Measurements from ENCODE around the gene BSDC1. TPM values are rescaled to one million over a fixed set of nuclear protein-coding genes. Genes with fewer than 3 reads are reported as not detected.
"Not testable (repeated sequence)": the region's sequence is repeated elsewhere in the genome, so short reads cannot be mapped to it uniquely, and the experiment has no call there.

BSDC1 gene, protein sequence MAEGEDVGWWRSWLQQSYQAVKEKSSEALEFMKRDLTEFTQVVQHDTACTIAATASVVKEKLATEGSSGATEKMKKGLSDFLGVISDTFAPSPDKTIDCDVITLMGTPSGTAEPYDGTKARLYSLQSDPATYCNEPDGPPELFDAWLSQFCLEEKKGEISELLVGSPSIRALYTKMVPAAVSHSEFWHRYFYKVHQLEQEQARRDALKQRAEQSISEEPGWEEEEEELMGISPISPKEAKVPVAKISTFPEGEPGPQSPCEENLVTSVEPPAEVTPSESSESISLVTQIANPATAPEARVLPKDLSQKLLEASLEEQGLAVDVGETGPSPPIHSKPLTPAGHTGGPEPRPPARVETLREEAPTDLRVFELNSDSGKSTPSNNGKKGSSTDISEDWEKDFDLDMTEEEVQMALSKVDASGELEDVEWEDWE
- 42.0 TPM for polyA plus RNA-seq (2013)

DNA sequence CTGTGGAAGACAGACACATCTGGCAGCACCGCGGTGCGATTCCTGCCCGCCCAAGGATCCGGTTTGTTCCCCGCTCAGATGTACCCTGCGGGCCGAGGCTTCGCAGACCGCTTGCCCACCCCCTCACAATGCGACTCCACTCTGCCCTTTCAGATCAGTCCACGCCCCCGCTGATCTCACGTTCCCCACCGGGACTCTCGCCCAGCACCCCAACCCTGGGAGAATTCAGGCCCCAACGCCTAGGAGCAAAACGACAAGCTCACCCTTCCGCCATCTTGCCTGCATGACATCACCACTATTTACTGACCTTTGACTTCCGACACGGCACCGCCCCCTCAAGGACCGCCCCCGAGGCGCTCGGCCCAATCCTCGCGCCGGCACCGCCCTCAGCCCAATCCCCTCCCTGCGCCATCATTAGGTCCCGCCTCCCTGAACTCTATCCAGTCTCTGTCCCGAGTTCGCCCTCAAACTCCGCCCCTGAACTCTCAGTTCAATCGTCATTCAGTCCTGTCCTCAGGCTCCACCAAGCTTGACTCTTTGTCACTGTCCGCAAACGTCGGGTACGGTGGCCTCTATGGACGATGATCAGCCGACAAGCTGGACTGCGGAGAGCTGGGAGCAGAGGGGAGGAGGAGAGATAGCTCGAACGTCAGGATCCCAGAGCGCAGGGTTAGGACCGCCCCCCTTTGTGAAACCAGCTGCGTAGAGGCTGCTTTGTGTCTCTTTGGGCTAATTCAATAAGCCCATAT, at the start of gene BSDC1:
Gene BSDC1 (minus strand): TSS at position 301 of the 749 bp plus-strand sequence. CDS start 27 bp downstream, at position 274.
- Histone ChIP-seq H3K36me3 (ENCODE audit: control insufficient read depth in 4 of 4, insufficient read depth in 4 of 4, low read length in 3 of 4) (peaks cover 2 to 21% (median 15%) of the 10 kb centered on the region in 4 experiments), H3K27ac (ENCODE audit: insufficient read depth in 1 of 2, low read depth in 1 of 2, low read length in 2 of 2, poor library complexity in 1 of 2, severe bottlenecking in 2 of 2) (peak within 1 kb of the TSS; percentile 91 to 98), H3K27me3 (replicated peaks in 2 of 5; ENCODE audit: control insufficient read depth in 4 of 5, insufficient read depth in 5 of 5, low read length in 4 of 5) (no peaks in the 10 kb centered on the region), H3K4me3 (ENCODE audit: control insufficient read depth in 1 of 7, extremely low read depth in 1 of 7, insufficient read depth in 4 of 7, low read depth in 2 of 7, low read length in 6 of 7) (peak within 1 kb of the TSS; percentile 57 to 91 (median 84)), H3K4me1 (ENCODE audit: control extremely low read depth in 1 of 4, control insufficient read depth in 4 of 4, insufficient read depth in 4 of 4, low read length in 3 of 4) (peaks cover 14 to 29% (median 26%) of the 10 kb centered on the region in 4 experiments), H3K9me3 (ENCODE audit: control extremely low read depth in 1 of 5, control insufficient read depth in 4 of 5, insufficient read depth in 2 of 5, low read depth in 1 of 5, low read length in 4 of 5) (no peaks in the 10 kb centered on the region)
- 0% methylated on average over 45 of the region's 48 CpGs for WGBS (ENCODE audit: insufficient coverage)
- ChIA-PET CTCF (interaction anchor here (1.0 to 1.9 kb wide), 5 partner anchors 9 to 22 kb away, joined by 3 to 9 read pairs (median 4); no protein-coding TSS in a partner anchor), POLR2A (interaction anchor here (0.5 to 1.8 kb wide), 9 partner anchors 17 to 719 kb away, joined by 3 to 8 read pairs (median 3); partner anchors contain the start of gene MARCKSL1)
- DNase-seq, result peak; percentile 98 to 99 (median 99)

DNA sequence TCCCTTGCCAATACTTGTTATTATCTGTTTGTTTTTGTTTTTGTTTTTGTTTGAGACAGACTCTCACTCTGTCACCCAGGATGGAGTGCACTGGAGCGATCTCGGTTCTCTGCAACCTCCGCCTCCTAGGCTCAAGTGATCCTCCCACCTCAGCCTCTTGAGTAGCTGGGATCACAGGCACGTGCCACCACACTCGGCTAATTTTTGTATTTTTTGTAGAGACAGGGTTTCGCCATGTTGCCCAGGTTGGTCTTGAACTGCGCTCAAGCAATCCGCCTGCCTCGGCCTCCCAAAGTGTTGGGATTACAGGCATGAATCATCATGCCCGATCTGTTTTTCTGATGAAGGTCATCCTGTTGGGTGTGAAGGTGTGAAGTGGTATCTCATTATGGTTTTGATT, 47.2 kb upstream of the BSDC1 start:
- WGBS (ENCODE audit: insufficient coverage), result 100% methylated on average over 5 of the region's 10 CpGs
- POLR2A ChIA-PET; DNase-seq; H3K36me3 ChIP-seq (ENCODE audit: control insufficient read depth in 4 of 4, insufficient read depth in 4 of 4, low read length in 3 of 4); H3K27ac ChIP-seq (ENCODE audit: insufficient read depth in 1 of 2, low read depth in 1 of 2, low read length in 2 of 2, poor library complexity in 1 of 2, severe bottlenecking in 2 of 2); H3K4me1 ChIP-seq (ENCODE audit: control extremely low read depth in 1 of 4, control insufficient read depth in 4 of 4, insufficient read depth in 4 of 4, low read length in 3 of 4); H3K27me3 ChIP-seq (replicated peaks in 2 of 5; ENCODE audit: control insufficient read depth in 4 of 5, insufficient read depth in 5 of 5, low read length in 4 of 5); H3K4me3 ChIP-seq (ENCODE audit: control insufficient read depth in 1 of 7, extremely low read depth in 1 of 7, insufficient read depth in 4 of 7, low read depth in 2 of 7, low read length in 6 of 7); H3K9me3 ChIP-seq (ENCODE audit: control extremely low read depth in 1 of 5, control insufficient read depth in 4 of 5, insufficient read depth in 2 of 5, low read depth in 1 of 5, low read length in 4 of 5): not testable (repeated sequence)
- CTCF ChIA-PET, result interaction anchor here (1.7 kb wide), 1 partner anchor 40 kb away, joined by 5 read pairs; no protein-coding TSS in a partner anchor

DNA sequence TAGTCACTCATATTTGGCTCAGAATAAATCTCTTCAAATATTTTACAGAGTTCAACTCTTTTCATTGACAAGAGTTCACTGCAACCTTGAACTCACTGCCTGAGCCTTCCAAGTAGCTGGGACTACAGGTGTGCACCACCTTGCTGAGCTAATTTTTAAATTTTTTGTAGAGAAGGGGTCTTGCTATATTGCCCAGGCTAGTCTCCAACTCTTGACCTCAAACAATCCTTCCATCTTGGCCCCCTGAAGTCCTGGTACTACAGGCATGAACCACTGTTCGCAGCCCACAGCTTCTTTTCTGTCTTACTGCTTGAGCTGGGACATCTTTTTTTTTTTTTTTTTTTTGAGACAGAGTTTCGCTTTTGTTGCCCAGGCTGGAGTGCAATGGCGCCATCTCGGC, 44.5 kb upstream of the BSDC1 start:
- H3K36me3 ChIP-seq (ENCODE audit: control insufficient read depth in 4 of 4, insufficient read depth in 4 of 4, low read length in 3 of 4); H3K4me3 ChIP-seq (ENCODE audit: control insufficient read depth in 1 of 7, extremely low read depth in 1 of 7, insufficient read depth in 4 of 7, low read depth in 2 of 7, low read length in 6 of 7); H3K27me3 ChIP-seq (replicated peaks in 2 of 5; ENCODE audit: control insufficient read depth in 4 of 5, insufficient read depth in 5 of 5, low read length in 4 of 5); H3K4me1 ChIP-seq (ENCODE audit: control extremely low read depth in 1 of 4, control insufficient read depth in 4 of 4, insufficient read depth in 4 of 4, low read length in 3 of 4); H3K9me3 ChIP-seq (ENCODE audit: control extremely low read depth in 1 of 5, control insufficient read depth in 4 of 5, insufficient read depth in 2 of 5, low read depth in 1 of 5, low read length in 4 of 5); POLR2A ChIA-PET; DNase-seq; H3K27ac ChIP-seq (ENCODE audit: insufficient read depth in 1 of 2, low read depth in 1 of 2, low read length in 2 of 2, poor library complexity in 1 of 2, severe bottlenecking in 2 of 2): not testable (repeated sequence)
- CTCF ChIA-PET, result interaction anchor here (0.8 to 1.0 kb wide), 2 partner anchors 11 to 38 kb away, joined by 3 read pairs; no protein-coding TSS in a partner anchor
- 100% methylated on average over 1 of the region's 4 CpGs for WGBS (ENCODE audit: insufficient coverage)

DNA sequence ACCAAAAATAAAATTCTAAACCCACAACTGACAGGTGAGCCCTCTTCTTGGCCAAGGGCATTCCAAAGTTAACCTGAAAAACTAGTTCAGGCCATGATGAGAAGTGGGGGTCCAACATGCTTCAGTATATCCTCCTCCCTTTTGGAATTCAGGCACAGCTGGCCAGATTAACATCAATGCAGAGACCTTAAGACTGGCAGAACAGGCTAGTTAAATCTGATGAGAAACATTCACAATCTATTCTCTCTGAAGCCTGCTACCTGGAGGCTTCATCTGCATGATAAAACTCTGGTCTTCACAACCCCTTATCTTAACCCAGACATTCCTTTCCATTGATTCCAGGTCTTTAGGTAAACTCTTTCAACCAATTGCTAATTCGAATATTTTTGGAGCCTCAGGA, 43.9 kb upstream of the BSDC1 start:
- Histone ChIP-seq H3K9me3 (ENCODE audit: control extremely low read depth in 1 of 5, control insufficient read depth in 4 of 5, insufficient read depth in 2 of 5, low read depth in 1 of 5, low read length in 4 of 5) (peaks cover 0 to 8% (median 4%) of the 10 kb centered on the region in 5 experiments), H3K27me3 (replicated peaks in 2 of 5; ENCODE audit: control insufficient read depth in 4 of 5, insufficient read depth in 5 of 5, low read length in 4 of 5) (peaks cover 0 to 4% (median 0%) of the 10 kb centered on the region in 5 experiments), H3K36me3 (ENCODE audit: control insufficient read depth in 4 of 4, insufficient read depth in 4 of 4, low read length in 3 of 4) (no peaks in the 10 kb centered on the region), H3K27ac (ENCODE audit: insufficient read depth in 1 of 2, low read depth in 1 of 2, low read length in 2 of 2, poor library complexity in 1 of 2, severe bottlenecking in 2 of 2) (no peak overlapping the region), H3K4me3 (ENCODE audit: control insufficient read depth in 1 of 7, extremely low read depth in 1 of 7, insufficient read depth in 4 of 7, low read depth in 2 of 7, low read length in 6 of 7) (no peak overlapping the region), H3K4me1 (ENCODE audit: control extremely low read depth in 1 of 4, control insufficient read depth in 4 of 4, insufficient read depth in 4 of 4, low read length in 3 of 4) (no peaks in the 10 kb centered on the region)
- CTCF ChIA-PET, result interaction anchor here (0.9 kb wide), 1 partner anchor 36 kb away, joined by 3 read pairs; no protein-coding TSS in a partner anchor
- POLR2A ChIA-PET, result no interaction called here
- WGBS (ENCODE audit: insufficient coverage), result no CpG with 5 or more reads among the region's 1 CpG
- DNase-seq, result no peak

DNA sequence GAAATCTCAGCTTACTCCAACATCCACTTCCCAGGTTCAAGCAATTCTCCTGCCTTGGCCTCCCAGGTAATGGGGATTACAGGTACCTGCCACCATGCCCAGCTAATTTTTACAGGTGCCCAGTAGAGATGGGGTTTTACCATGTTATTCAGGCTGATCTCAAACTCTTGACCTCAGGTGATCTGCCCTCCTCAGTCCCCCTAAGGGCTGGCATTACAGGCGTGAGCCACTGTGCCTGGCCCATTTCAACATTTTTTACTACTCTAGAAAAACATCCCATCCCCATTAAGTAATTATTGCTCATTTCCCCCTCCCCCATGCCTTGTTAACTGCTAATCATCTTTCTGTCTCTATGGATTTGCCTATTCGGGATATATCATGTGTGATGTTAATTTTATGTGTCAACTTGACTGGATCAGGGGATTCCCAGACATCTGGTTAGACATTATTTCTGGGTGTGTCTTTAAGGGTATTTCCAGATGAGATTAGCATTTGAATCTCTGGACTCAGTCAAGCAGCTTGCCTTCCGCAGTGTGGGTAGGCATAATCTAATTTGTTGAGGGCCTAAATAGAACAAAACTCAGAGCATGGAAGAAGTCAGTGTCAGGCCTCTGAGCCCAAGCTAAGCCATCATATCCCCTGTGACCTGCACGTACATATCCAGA, 37.6 kb upstream of the BSDC1 start:
- Histone ChIP-seq H3K9me3 (ENCODE audit: control extremely low read depth in 1 of 5, control insufficient read depth in 4 of 5, insufficient read depth in 2 of 5, low read depth in 1 of 5, low read length in 4 of 5) (no peaks in the 10 kb centered on the region), H3K27ac (ENCODE audit: insufficient read depth in 1 of 2, low read depth in 1 of 2, low read length in 2 of 2, poor library complexity in 1 of 2, severe bottlenecking in 2 of 2) (no peak overlapping the region), H3K4me1 (ENCODE audit: control extremely low read depth in 1 of 4, control insufficient read depth in 4 of 4, insufficient read depth in 4 of 4, low read length in 3 of 4) (peaks cover 0 to 2% (median under 1%) of the 10 kb centered on the region in 4 experiments), H3K4me3 (ENCODE audit: control insufficient read depth in 1 of 7, extremely low read depth in 1 of 7, insufficient read depth in 4 of 7, low read depth in 2 of 7, low read length in 6 of 7) (no peak overlapping the region), H3K36me3 (ENCODE audit: control insufficient read depth in 4 of 4, insufficient read depth in 4 of 4, low read length in 3 of 4) (no peaks in the 10 kb centered on the region), H3K27me3 (replicated peaks in 2 of 5; ENCODE audit: control insufficient read depth in 4 of 5, insufficient read depth in 5 of 5, low read length in 4 of 5) (peaks cover 0 to 25% (median 15%) of the 10 kb centered on the region in 5 experiments)
- WGBS (ENCODE audit: insufficient coverage), result 94% methylated on average over 3 of the region's 4 CpGs
- POLR2A ChIA-PET, result no interaction called here
- CTCF ChIA-PET, result no interaction called here
- peak in 1 of 3 donors; percentile 8 for DNase-seq

DNA sequence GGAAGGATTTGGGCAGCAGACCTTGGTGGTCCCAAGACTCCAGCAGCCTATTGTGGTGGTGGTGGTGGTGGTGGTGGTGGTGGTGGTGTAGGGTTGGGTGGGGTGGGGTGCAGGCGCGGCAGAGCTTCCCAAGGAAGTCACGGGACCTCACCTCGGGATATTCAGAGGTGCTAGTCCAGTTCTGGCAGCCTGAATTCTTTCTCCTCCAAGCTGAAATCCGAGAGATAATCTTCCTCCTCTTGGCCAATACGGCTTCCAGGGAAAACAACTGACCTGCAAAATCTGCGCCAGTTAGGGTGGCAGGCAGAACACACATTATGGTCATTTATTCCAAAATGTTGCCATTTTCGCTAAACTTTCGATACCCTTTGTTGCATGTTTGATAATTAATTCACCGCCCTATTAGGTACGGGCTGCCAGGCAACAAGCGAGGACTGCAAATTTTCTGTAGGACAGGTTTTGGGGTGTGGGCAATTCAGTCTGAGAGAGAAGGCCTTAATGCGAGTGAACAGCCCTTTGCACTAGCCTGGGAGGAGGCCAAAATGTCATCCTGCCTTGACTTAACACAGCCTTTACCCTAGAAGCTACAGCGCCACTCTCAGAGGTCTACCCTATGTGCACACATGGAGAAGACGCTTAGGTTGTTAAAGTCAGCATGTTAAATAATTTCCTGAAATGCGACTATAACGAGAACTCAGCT, 33.2 kb upstream of the BSDC1 start:
- Histone ChIP-seq H3K4me3 (ENCODE audit: control insufficient read depth in 1 of 7, extremely low read depth in 1 of 7, insufficient read depth in 4 of 7, low read depth in 2 of 7, low read length in 6 of 7) (no peak overlapping the region), H3K27me3 (replicated peaks in 2 of 5; ENCODE audit: control insufficient read depth in 4 of 5, insufficient read depth in 5 of 5, low read length in 4 of 5) (peaks cover 0 to 46% (median 29%) of the 10 kb centered on the region in 5 experiments), H3K9me3 (ENCODE audit: control extremely low read depth in 1 of 5, control insufficient read depth in 4 of 5, insufficient read depth in 2 of 5, low read depth in 1 of 5, low read length in 4 of 5) (no peaks in the 10 kb centered on the region), H3K27ac (ENCODE audit: insufficient read depth in 1 of 2, low read depth in 1 of 2, low read length in 2 of 2, poor library complexity in 1 of 2, severe bottlenecking in 2 of 2) (no peak overlapping the region), H3K4me1 (ENCODE audit: control extremely low read depth in 1 of 4, control insufficient read depth in 4 of 4, insufficient read depth in 4 of 4, low read length in 3 of 4) (peaks cover 0 to 7% (median 2%) of the 10 kb centered on the region in 4 experiments), H3K36me3 (ENCODE audit: control insufficient read depth in 4 of 4, insufficient read depth in 4 of 4, low read length in 3 of 4) (no peaks in the 10 kb centered on the region)
- 86% methylated on average over 12 of the region's 17 CpGs for WGBS (ENCODE audit: insufficient coverage)
- ChIA-PET POLR2A (interaction anchor here (0.8 kb wide), 1 partner anchor 91 kb away, joined by 3 read pairs; the partner anchor contains the start of gene MARCKSL1), CTCF (interaction anchor here (0.9 to 2.4 kb wide), 3 partner anchors 12 to 26 kb away, joined by 3 to 6 read pairs (median 3); no protein-coding TSS in a partner anchor)
- DNase-seq, result no peak

Measured in common myeloid progenitor, CD34-positive (primary cell).